Stimulated activated CD4-positive, alpha-beta T cell treated with anti-CD3 and anti-CD28 coated beads, Interleukin-2, amount 100 ng/mL, for 24 hours (primary cell): ENCODE results near the gene UBTD2.
"Not testable (repeated sequence)": the region's sequence is repeated elsewhere in the genome, so short reads cannot be mapped to it uniquely, and the experiment has no call there.

ENCODE experiments used
- DNase-seq, 2 donors: peaks; one replicate each; pipeline ENCODE4 v3.0.0-alpha.2; 2020

UBTD2 gene

DNA sequence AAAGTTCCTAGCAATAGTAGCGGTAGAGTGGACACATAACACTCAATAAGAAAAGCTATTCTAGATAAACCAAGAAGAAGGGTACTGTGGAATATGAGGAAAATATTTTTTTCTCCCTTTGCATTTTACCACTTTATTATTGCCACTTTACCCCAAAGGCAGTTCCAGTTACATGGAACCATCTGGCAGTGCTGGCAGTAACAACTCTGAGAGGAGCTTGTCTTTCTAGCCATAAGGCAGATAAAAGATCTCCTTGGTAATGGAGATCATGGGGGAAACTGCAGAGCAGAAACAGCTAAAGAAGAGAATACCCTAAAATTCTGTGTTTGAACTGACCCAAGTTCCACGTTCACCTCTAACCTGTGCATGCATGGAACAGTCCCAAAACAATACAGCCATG lies 38.5 kb downstream of the UBTD2 start:
- DNase-seq: no peak

DNA sequence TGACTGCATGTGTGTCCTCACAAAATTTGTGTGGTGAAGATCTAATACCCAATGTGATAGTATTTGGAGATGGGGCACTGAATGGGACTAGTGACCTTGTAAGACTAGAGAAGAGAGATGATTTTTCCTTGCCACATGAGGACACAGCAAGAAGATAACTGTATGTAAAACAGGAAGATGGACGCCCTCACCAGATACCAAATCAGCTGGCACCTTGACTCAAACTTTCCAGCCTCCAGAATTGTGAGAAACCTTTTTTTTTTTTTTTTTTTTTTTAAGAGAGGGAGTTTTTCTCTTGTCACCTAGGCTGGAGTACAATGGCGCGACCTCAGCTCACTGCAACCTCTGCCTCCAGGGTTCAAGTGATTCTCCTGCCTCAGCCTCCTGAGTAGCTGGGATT lies 40.3 kb downstream of the UBTD2 start:
- DNase-seq: peak in 1 of 2 donors; percentile 20

DNA sequence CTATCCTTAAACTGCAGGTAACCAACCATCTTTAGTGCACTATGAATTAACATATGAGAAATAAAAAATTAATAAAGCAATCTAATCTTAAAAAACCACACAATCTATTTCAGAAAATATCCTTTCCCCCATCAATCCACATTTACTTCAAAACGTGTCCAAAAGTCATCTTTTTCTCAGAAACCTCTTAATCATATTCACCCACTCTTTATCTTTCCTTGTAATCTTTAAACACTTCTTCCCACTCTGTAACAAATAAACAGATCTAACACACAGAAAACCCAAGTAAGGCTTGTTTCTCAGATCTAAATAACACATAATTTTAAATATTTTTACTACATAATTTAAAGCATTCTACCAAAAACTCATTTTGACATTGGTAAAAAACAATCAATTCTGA lies 45.2 kb downstream of the UBTD2 start:
- no peak for DNase-seq

DNA sequence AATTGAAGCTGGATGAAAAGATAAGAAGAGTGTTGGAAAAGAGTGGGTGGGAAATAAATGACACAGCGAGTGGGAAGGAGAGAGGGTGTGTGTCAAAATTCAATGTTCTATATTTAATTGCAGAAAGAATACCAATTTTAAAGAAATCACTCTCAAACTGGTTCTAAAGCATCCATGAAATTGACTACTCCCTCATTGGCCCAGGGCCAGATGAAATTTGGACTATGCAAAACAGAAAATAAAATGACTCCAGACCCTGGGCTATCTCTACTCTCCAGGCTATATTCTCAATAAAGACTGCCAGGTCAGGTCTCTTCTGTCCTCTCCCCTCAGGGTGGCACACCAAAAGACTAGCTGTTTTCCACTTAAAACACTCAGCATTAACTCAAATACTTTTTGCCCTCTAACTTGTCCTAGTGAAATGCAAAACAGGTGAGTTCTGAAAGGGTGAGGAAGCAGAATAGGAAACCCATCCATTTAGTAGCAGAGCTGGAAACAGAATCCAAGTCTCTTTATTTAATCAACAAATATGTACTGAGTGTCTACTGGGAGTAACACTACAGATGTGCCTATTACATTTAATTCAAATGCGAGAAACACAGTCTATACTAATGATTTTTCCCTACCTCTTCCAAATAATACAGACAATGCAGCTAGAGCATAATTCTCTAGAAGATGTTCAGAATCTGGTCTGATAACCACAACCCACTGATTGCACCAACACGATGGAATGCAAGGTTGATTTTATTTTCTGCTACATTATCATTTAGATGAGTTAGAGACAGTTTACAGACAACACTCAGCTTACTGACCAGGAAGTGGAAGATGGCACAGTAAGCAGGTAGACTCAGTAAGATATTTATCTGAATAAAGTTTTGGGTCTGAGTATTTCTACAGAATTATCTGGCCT lies 47.5 kb downstream of the UBTD2 start:
- no peak for DNase-seq

DNA sequence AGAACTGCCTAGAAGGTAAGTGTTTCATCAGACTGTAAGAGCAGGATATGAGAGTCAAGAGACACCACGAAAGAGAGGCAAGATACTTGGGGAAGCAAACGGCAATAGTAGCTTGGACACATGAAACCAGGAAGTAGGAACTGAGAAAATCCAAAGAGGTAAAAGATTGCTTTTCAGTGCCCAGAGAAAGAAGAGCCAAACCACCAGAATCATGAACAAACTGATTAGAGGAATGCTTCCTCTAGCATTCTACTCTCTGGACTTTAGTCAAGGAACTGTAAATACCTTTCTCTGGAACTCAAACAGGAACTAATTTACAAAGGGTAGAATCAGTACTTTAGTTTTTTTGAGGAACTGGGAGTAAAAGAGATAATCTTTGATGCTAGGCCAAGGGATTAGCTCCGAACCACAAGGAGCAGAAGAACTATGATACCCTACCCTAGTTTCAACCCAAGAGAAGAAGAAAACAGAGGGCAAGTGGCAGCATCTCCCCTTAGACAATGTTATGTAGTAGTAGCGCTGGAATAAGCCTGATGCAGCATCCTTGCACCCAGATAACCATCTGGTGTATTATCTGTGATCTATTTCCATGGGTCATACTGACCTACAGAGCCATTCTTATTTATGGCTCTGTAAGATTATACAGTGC lies 48.3 kb downstream of the UBTD2 start:
- DNase-seq: no peak

DNA sequence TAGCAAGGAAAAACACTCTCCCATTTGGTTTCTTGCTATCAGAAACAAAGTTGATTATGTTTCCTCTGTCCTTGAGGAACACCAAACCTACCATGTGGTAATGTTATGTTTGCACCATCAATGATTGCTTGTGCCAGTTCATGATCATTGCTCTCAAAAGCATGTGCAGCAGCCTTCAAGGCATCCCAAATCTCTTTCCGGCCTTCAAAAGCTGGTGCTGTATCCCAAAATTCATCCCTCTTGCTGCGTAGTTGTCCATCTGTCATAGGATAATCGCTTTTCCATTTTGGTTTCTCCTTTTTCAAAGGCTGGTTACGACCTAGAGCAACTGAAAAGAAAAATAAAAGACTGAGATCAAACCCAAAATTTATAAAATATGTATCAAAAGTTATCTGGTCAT lies 49.5 kb downstream of the UBTD2 start:
- no peak for DNase-seq

DNA sequence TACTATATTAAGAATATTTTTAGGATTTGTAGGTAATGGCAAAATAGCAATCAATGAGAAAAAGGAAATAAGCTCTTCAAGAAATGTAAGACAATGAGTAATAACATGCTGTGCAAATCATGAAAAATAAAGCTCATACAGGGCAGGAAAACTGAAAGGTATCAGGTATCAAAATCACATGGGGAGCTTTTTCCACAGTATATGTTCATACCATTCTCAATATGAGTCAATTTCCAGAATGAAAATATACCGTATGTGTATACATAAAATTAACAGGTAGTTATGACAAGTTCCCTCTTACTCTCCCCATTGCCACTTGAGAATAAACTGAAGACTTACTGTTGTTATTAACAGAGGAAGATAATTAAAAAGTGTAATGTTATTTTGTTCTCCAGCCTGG lies 53.7 kb downstream of the UBTD2 start:
- no peak for DNase-seq

DNA sequence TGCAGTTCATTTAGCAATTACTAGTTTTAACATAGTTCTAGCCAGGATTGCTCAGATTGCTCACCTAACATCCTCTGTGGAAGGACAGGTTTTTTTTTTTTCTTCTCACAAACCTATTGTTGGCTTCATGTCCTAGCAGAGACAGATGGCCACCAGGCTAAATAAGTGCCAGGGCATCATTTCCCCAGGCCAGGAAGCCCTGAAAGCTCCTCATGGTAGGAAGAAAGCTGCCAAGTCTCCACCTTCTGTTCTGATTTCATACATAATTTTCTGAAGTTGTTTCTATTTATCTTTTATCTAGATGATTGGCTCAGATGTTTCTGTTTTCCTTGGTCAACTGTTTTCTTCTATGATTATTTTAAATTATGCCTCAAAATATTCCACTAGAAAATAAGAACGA lies 58.6 kb downstream of the UBTD2 start:
- DNase-seq: no peak

DNA sequence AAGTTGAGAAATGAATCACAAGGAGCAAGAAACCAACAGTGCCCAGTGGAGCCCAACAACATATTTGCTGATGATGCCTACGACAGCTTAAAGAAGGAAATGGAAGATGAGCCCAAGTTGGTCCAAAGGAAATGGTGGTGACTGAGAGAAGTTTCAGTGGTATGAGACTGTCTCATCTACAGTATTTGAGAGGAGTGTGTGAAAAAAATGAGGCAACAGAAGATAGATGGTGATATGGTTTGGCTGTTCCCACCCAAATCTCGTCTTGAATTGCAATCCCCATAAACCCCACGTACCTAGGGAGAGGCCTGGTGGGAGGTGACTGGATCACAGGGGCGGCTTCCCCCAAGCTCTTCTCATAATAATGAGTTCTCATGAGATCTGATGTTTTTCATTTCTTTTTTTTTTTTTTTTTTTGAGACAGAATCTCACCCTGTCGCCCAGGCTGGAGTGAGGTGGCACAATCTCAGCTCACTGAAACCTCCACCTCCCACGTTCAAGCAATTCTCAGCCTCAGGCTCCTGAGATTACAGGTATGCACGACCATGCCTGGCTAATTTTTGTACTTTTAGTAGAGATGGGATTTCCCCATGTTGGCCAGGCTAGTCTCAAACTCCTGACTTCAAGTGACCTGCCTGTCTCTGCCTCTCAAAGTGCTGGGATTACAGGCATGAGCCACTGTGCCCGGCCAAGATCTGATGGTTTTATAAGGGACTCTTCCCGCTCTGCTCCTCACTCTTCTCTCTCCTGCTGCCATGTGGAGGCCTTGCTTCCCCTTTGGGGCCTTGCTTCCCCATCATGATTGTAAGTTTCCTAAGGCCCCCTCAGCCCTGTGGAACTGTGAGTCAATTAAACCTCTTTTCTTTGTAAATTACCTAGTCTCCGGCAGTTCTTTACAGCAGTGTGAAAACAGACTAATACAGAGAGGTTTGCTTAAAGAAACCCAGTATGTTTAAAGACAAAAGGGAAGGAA lies 59.4 kb downstream of the UBTD2 start:
- peak; percentile 62 to 63 for DNase-seq

DNA sequence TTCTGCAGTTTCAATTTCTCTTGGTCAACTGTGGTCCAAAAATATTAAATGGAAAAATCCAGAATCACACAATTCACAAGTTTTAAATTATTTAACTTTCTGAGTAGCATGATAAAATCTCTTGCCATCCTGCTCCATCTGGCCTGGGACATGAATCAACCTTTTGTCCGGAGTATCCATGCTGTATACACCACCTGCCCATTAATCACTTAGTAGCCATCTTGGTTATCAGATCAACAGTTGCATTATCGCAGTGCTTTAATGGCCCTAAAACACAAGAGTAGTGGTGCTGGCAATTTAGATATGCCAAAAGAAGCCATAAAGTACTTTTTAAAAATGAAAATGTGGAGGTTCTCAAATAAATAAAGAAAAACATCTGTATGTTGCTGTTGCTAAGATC lies 64.3 kb downstream of the UBTD2 start:
- DNase-seq: no peak

DNA sequence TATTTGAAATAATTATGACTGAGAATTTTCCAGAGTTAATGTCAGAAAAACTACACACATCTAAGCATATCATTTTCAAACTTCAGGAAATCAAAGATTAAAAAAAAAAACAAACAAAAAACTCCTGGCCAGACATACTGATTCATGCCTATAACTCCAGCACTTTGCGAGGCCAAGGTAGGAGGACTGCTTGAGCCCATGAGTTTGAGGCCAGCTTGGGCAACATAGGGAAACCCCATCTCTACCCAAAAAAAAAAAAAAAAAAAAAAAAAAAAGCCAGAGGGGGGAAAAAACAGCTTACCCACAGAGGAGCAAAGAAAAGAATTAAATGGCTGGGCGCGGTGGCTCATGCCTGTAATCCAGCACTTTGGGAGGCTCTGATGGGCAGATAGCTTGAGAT lies 67.2 kb downstream of the UBTD2 start:
- no peak for DNase-seq

DNA sequence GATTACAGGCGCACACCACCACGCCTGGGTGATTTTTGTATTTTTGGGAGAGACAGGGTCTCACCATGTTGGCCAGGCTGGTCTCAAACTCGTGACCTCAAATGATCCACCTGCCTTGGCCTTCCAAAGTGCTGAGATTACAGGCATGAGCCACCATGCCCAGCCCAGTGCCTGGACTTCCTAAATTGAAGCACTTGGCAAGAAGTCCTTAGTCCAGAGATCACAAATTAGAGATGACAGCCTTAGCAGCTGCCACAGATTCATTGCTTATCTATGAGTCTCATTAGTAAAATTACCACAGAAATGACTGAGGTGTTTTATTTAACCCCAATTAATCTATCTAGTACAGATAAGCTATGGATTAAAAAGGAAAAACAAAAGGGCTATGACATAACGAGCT lies 70.4 kb downstream of the UBTD2 start:
- no peak for DNase-seq

DNA sequence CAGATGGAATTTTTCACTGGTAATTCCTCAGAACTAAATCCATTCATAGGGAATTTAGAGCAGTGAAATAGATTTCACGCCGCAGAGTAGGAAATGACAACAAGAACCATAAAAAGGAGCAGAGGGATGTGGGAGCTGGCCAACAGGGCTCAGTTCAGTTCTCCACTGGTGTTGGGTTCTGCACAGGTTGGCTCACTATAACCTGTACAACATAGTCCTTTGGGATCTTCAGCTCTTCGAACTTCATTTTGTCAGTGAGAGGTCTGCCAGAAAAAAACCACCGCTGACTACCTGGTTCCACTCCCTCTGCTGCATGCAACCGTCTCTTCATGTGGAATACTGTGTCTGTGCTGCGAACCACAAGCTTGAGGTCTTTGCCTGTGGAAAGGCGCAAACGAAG lies 71.9 kb downstream of the UBTD2 start:
- no peak for DNase-seq

DNA sequence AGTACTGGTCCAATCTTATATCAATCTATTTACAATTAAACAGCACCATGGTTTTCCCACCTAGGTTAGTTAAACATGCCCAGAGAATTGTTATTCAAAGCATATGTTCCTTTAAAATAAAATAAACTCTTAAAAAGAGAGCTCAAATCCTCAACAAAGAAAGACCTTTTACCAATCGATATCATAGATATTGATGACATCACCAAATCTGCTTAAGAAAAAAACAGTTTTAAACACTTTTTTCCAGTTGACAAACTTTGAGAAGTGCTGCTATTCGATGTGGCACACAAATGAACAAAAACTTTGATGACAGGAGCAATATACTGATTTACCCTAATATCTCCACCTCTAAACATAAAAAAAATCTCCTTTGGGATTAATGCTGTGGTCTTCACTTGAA lies 73.8 kb downstream of the UBTD2 start:
- DNase-seq: no peak

DNA sequence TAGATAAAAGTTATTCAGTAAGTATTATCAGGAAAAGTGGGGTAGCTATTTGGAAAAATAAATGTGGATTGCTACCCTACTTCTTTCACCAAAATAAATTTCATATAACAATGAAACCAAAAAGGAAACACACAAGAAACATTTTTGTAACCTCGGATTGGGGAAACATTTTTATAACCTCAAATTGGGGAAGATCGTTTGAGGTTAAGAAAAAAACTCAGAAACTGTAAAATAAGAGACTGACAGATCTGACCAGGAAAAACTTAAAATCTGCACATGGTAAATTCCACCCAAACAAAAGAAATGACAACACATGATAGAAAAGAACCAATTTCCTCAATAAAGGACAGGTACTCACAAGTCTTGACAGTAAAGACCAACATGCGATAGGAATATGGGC lies 76.1 kb downstream of the UBTD2 start:
- DNase-seq: no peak

DNA sequence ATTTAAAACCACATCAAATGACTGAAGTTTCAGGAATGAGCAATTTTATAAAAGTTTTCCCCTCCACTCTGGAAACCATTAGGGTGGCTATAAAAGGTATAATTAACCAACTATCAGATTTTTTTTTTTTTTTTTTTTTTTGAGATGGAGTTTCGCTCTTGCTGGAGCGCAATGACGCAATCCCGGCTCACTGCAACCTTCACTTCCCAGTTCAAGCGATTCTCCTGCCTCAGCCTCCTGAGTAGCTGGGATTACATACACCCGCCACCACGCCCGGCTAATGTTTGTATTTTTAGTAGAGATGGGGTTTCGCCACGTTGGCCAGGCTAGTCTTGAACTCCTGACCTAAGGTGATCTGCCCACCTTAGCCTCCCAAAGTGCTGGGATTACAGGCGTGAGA lies 77.6 kb downstream of the UBTD2 start:
- not testable (repeated sequence) for DNase-seq

DNA sequence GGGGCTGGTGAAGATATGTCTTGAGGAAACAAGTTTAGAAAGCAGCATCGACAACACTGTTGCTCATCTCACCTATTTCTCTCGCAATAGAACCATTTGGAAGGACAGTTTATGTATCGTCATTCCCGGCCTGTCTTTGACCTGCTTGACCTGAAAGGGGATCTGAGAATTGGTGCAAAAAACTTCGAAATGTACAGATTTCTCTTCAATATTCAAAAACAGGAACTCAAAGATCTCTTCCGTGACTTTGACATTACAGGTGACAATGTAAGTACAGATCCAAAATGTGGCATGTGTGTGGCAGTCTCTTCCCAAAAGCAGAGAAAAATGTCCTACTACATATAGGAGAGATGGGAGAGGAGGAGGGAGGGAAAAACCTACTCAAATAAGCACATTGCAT lies 83.1 kb downstream of the UBTD2 start:
- no peak for DNase-seq

DNA sequence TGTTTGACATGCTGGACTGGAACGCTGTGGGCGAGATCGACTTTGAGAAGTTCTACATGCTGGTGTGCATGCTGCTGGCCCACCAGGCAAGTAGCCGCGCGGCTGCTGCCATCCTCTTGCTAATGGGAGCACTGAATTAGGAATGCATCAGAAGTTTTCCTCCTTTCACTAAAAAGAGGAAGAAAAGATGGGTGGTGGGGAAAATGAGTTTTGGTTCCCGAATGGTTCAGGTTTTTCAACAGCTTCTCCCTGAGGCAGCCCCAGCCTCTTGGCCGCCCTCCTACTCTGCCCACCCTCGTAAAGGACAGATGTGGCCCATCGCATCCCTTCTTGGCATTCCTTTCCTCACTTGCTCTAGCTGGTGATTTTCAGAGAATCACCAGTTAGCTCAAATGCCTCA lies 84.1 kb downstream of the UBTD2 start:
- no peak for DNase-seq

DNA sequence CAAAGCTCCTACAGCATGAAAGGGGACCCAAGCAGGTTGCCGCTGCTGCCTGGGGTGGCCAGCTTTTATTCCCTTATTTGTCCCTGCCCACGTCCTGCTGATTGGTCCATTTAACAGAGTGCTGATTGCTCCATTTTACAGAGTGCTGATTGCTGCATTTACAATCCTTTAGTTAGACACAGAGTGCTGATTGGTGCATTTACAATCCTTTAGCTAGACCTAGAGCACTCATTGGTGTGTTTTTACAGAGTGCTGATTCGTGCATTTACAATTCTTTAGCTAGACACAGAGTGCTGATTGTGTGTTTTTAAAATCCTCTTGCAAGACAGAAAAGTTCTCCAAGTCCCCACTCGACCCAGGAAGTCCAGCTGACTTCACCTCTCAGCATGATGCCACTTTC lies 85.8 kb downstream of the UBTD2 start:
- DNase-seq: not testable (repeated sequence)

DNA sequence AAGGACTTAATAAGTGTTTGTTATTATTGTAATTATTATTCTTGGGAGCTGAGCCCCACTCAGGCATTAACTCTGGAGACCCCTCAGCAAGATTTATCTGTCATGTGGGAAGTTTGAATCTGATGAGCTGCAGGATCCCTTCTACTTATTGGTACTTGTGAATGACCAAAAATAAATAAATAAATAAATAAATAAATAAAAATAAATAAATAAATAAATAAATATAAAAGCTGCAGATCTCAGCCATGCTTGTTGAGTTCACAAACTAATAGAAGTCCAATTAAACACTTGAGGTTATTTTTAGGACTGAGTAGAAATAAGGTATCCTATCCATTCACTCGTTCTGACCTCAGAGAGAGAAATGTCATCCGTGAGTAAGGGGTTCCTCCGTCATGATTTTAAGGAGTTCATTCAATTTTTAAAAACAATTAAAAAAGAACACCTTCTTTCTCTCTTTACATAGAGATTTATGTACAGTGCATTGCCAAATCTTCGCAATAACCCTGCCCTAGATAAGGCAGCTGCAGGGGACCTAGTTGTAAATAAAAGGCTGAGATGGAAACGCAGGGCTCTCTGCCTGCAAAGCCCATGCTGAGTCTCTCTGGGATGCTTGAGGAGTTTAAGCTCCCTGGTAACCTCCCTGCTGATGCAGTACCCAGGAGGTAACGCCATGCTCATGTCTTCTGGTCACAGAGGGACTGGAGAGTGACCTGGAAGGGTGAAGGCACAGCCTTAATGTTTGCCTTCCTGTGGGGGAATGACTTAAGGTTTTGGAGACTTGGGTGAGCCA lies 88.4 kb downstream of the UBTD2 start:
- DNase-seq: no peak

DNA sequence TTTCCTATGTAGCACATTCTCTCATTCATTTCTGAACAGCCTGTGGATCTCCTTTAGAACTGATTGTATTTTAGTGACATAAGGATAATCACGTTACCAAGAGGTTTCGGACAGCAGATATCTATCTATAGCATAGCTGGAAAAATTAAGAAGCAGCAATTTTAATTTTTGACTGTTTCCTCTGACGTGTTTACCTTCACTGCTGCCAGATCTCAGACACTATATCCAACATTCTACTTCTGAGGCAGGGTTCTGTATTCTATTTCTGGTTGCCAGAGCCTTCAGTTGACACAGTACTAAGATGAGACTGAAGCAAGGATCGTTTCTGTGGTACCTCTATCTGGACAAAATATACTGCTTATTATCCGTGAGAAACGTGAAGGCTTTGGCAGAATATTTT lies 89.7 kb downstream of the UBTD2 start, which contains the start of gene EFCAB9:
EFCAB9 (plus strand) TSS at position 301 of the 400 bp plus-strand sequence; CDS start at position 302, 1 bp downstream.
- DNase-seq: no peak

DNA sequence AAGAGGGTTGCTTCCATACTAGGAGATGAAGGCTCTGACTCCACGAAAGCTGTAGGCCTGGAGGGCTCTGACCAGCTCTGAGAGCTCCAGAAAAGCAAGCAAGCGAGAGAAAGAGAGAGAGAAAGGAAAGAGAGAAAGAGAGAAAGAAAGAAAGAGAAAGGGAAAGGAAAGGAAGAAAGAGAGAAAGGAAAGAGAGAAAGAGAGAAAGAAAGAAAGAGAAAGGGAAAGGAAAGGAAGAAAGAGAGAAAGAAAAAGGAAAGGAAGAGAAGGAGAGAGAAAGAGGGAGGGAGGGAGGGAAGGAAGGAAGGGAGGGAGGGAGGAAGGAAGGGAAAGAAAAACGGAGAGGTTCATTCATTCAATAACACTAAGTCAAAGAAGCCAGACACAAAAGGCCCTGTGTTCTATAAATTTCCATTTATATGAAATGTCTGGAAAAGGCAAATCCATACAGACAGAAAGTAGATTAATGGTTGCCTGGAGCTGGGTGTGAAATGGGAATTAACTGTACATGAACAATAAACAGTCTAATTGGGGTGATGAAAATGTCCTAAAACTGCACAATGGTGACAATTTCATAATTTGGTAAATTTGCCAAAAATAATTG lies 93.8 kb downstream of the UBTD2 start:
- DNase-seq: no peak
